Measurements from ENCODE around the gene GAD1.

GAD1 gene

GRCh38 chr2:170798996-170799395, 17.7 kb upstream of the GAD1 start:
- H3K27me3 ChIP-seq (ENCODE audit: insufficient read depth, poor library complexity, severe bottlenecking): peaks cover 2% of the 10 kb centered on the region
- H3K4me3 ChIP-seq (replicated peaks; ENCODE audit: insufficient read depth, low read length): no peak overlapping the region
- TF ChIP-seq SPI1 (IDR thresholded peaks at IDR 0.05; ENCODE audit: borderline replicate concordance, low read depth) (no peak), GABPA (IDR thresholded peaks at IDR 0.05; ENCODE audit: low read depth) (no peak), REST (IDR thresholded peaks at IDR 0.05; ENCODE audit: insufficient replicate concordance, low read depth) (no peak), POLR2AphosphoS5 (IDR thresholded peaks at IDR 0.05; ENCODE audit: low read depth) (no peak), CTCF (IDR thresholded peaks at IDR 0.05; ENCODE audit: insufficient read depth, low read length) (no peak)
- H3K27ac ChIP-seq (replicated peaks): no peak overlapping the region
- DNase-seq (ENCODE audit: low read depth in 1 of 2, low spot score in 1 of 2): no peak

GRCh38 chr2:170806548-170806947, 10.1 kb upstream of the GAD1 start:
- DNase-seq (ENCODE audit: low read depth in 1 of 2, low spot score in 1 of 2): no peak
- no peak overlapping the region for H3K4me3 ChIP-seq (replicated peaks; ENCODE audit: insufficient read depth, low read length)
- no peak overlapping the region for H3K27ac ChIP-seq (replicated peaks)
- peaks cover 4% of the 10 kb centered on the region for H3K27me3 ChIP-seq (ENCODE audit: insufficient read depth, poor library complexity, severe bottlenecking)
- no peak for TF ChIP-seq REST (IDR thresholded peaks at IDR 0.05; ENCODE audit: insufficient replicate concordance, low read depth)
- TF ChIP-seq GABPA (IDR thresholded peaks at IDR 0.05; ENCODE audit: low read depth): no peak
- TF ChIP-seq CTCF (IDR thresholded peaks at IDR 0.05; ENCODE audit: insufficient read depth, low read length): no peak
- TF ChIP-seq POLR2AphosphoS5 (IDR thresholded peaks at IDR 0.05; ENCODE audit: low read depth): no peak

GRCh38 chr2:170812710-170813600, 3.7 kb upstream of the GAD1 start:
- no peak overlapping the region for H3K4me3 ChIP-seq (replicated peaks; ENCODE audit: insufficient read depth, low read length)
- H3K27me3 ChIP-seq (ENCODE audit: insufficient read depth, poor library complexity, severe bottlenecking): peaks cover 44% of the 10 kb centered on the region
- TF ChIP-seq GABPA (IDR thresholded peaks at IDR 0.05; ENCODE audit: low read depth): no peak
- TF ChIP-seq REST (IDR thresholded peaks at IDR 0.05; ENCODE audit: insufficient replicate concordance, low read depth): peak; percentile 34
- peak in 1 of 2 experiments; percentile 64 for DNase-seq (ENCODE audit: low read depth in 1 of 2, low spot score in 1 of 2)
- no peak overlapping the region for H3K27ac ChIP-seq (replicated peaks)

All from HL-60 (cell line).